Activated T-cell treated with anti-CD3 and anti-CD28 coated beads, Interleukin-2, amount 50 U/mL, for 4 hours (primary cell): ENCODE measurements around the gene MOB2. TPM values are rescaled to one million over a fixed set of nuclear protein-coding genes. Genes with fewer than 3 reads are reported as not detected.
"Not testable (repeated sequence)": the region's sequence is repeated elsewhere in the genome, so short reads cannot be mapped to it uniquely, and the experiment has no call there.

ENCODE experiments used
- ATAC-seq, 2 donors: fragments of 200-7000 bp; cut with Tn5 transposase; one replicate each; pipeline ENCODE4 v1.10.0; 2021
- DNase-seq: peaks from one replicate; pipeline ENCODE4 v3.0.0-alpha.2; 2020
- H3K27me3 Mint-ChIP-seq: one replicate; pipeline ENCODE4 v1.8.0; 2021; ENCODE audit warnings: low read depth, mixed read lengths
- H3K36me3 Mint-ChIP-seq: one replicate; pipeline ENCODE4 v1.8.0; 2022; ENCODE audit warnings: mixed read lengths; ENCODE audit not compliant: insufficient read depth
- H3K4me1 Mint-ChIP-seq: one replicate; pipeline ENCODE4 v1.8.0; 2021; ENCODE audit warnings: low read depth, mixed read lengths
- H3K4me3 Mint-ChIP-seq: one replicate; pipeline ENCODE4 v1.8.0; 2021; ENCODE audit warnings: mild to moderate bottlenecking, moderate library complexity, mixed read lengths
- H3K9me3 Mint-ChIP-seq: one replicate; pipeline ENCODE4 v1.8.0; 2021; ENCODE audit warnings: mixed read lengths
- total RNA-seq, 3 donors: library from RNA; stranded (reverse); gene quantifications; one replicate each; pipeline ENCODE4 v1.2.1, GENCODE V29; 2021

MOB2 gene
- total RNA-seq, 3 donors from 2014 or later: 17.7 to 20.1 (median 18.2) TPM

- not testable (repeated sequence) for ATAC-seq, H3K36me3 Mint-ChIP-seq, H3K27me3 Mint-ChIP-seq, H3K4me3 Mint-ChIP-seq, DNase-seq, H3K9me3 Mint-ChIP-seq
- peaks cover 73% of the 10 kb centered on the region for H3K4me1 Mint-ChIP-seq
These were observed 26.1 kb upstream of the MOB2 start for GRCh38 chr11:1512531-1513258.

GRCh38 chr11:1511937-1512496, 25.4 kb upstream of the MOB2 start:
- Mint-ChIP-seq H3K27me3 (no peaks in the 10 kb centered on the region), H3K4me3 (no peak overlapping the region), H3K36me3 (peaks cover 2% of the 10 kb centered on the region), H3K4me1 (peaks cover 70% of the 10 kb centered on the region), H3K9me3 (no peaks in the 10 kb centered on the region)
- ATAC-seq (no peak), DNase-seq (no peak)

- DNase-seq: no peak
- H3K4me3 Mint-ChIP-seq: no peak overlapping the region
- peaks cover 68% of the 10 kb centered on the region for H3K4me1 Mint-ChIP-seq
- H3K9me3 Mint-ChIP-seq: no peaks in the 10 kb centered on the region
- no peaks in the 10 kb centered on the region for H3K27me3 Mint-ChIP-seq
- peaks cover 2% of the 10 kb centered on the region for H3K36me3 Mint-ChIP-seq
- no peak for ATAC-seq
These were observed 24.3 kb upstream of the MOB2 start for GRCh38 chr11:1510928-1511327.

GRCh38 chr11:1510351-1510750, 23.8 kb upstream of the MOB2 start:
- H3K4me1 Mint-ChIP-seq: peaks cover 63% of the 10 kb centered on the region
- not testable (repeated sequence) for ATAC-seq, H3K36me3 Mint-ChIP-seq, DNase-seq, H3K4me3 Mint-ChIP-seq, H3K9me3 Mint-ChIP-seq, H3K27me3 Mint-ChIP-seq

- DNase-seq (no peak), ATAC-seq (no peak)
- no peak overlapping the region for H3K4me3 Mint-ChIP-seq
- H3K4me1 Mint-ChIP-seq: peaks cover 63% of the 10 kb centered on the region
- H3K27me3 Mint-ChIP-seq: no peaks in the 10 kb centered on the region
- H3K36me3 Mint-ChIP-seq: peaks cover 2% of the 10 kb centered on the region
- no peaks in the 10 kb centered on the region for H3K9me3 Mint-ChIP-seq
These were observed 23.2 kb upstream of the MOB2 start for GRCh38 chr11:1509626-1510255.

- Mint-ChIP-seq H3K9me3 (no peaks in the 10 kb centered on the region), H3K27me3 (no peaks in the 10 kb centered on the region), H3K36me3 (peaks cover 2% of the 10 kb centered on the region), H3K4me1 (peaks cover 58% of the 10 kb centered on the region), H3K4me3 (no peak overlapping the region)
- ATAC-seq (no peak), DNase-seq (no peak)
These were observed 22.4 kb upstream of the MOB2 start for GRCh38 chr11:1508986-1509385.

- no peaks in the 10 kb centered on the region for H3K27me3 Mint-ChIP-seq
- no peaks in the 10 kb centered on the region for H3K9me3 Mint-ChIP-seq
- DNase-seq (no peak), ATAC-seq (no peak)
- H3K4me1 Mint-ChIP-seq: peaks cover 59% of the 10 kb centered on the region
- H3K36me3 Mint-ChIP-seq: peaks cover 1% of the 10 kb centered on the region
- no peak overlapping the region for H3K4me3 Mint-ChIP-seq
These were observed 21.9 kb upstream of the MOB2 start for GRCh38 chr11:1508491-1508891.

- Mint-ChIP-seq H3K4me3 (no peak overlapping the region), H3K9me3 (no peaks in the 10 kb centered on the region), H3K27me3 (no peaks in the 10 kb centered on the region), H3K36me3 (peaks cover 2% of the 10 kb centered on the region), H3K4me1 (peaks cover 58% of the 10 kb centered on the region)
- DNase-seq: no peak
- no peak for ATAC-seq
These were observed 21.0 kb upstream of the MOB2 start for GRCh38 chr11:1507381-1508140.

GRCh38 chr11:1506981-1507380, 20.4 kb upstream of the MOB2 start:
- H3K4me1 Mint-ChIP-seq: peaks cover 53% of the 10 kb centered on the region
- DNase-seq: no peak
- no peaks in the 10 kb centered on the region for H3K27me3 Mint-ChIP-seq
- no peaks in the 10 kb centered on the region for H3K9me3 Mint-ChIP-seq
- no peak for ATAC-seq
- peaks cover 2% of the 10 kb centered on the region for H3K36me3 Mint-ChIP-seq
- H3K4me3 Mint-ChIP-seq: no peak overlapping the region

GRCh38 chr11:1505480-1505879, 18.9 kb upstream of the MOB2 start:
- Mint-ChIP-seq H3K4me1 (peaks cover 45% of the 10 kb centered on the region), H3K4me3 (no peak overlapping the region), H3K9me3 (no peaks in the 10 kb centered on the region), H3K36me3 (peaks cover 6% of the 10 kb centered on the region), H3K27me3 (no peaks in the 10 kb centered on the region)
- no peak for DNase-seq
- ATAC-seq: no peak

GRCh38 chr11:1504581-1505290, 18.2 kb upstream of the MOB2 start:
- no peaks in the 10 kb centered on the region for H3K9me3 Mint-ChIP-seq
- H3K4me3 Mint-ChIP-seq: no peak overlapping the region
- H3K4me1 Mint-ChIP-seq: peaks cover 46% of the 10 kb centered on the region
- ATAC-seq: no peak
- peaks cover 9% of the 10 kb centered on the region for H3K36me3 Mint-ChIP-seq
- no peaks in the 10 kb centered on the region for H3K27me3 Mint-ChIP-seq
- no peak for DNase-seq

GRCh38 chr11:1504138-1504537, 17.6 kb upstream of the MOB2 start:
- DNase-seq (no peak), ATAC-seq (no peak)
- no peak overlapping the region for H3K4me3 Mint-ChIP-seq
- peaks cover 40% of the 10 kb centered on the region for H3K4me1 Mint-ChIP-seq
- peaks cover 10% of the 10 kb centered on the region for H3K36me3 Mint-ChIP-seq
- H3K9me3 Mint-ChIP-seq: no peaks in the 10 kb centered on the region
- H3K27me3 Mint-ChIP-seq: no peaks in the 10 kb centered on the region

GRCh38 chr11:1503708-1504104, 17.1 kb upstream of the MOB2 start:
- Mint-ChIP-seq H3K4me1 (peaks cover 39% of the 10 kb centered on the region), H3K4me3 (no peak overlapping the region), H3K27me3 (no peaks in the 10 kb centered on the region), H3K9me3 (no peaks in the 10 kb centered on the region), H3K36me3 (peaks cover 13% of the 10 kb centered on the region)
- ATAC-seq: no peak
- DNase-seq: no peak
